HepG2 (cell line): ENCODE data around the gene ASGR1. TPM values are rescaled to one million over a fixed set of nuclear protein-coding genes. Genes with fewer than 3 reads are reported as not detected.

Source experiments
- CREB1 ChIP-seq, 2 experiments: fragments of 450-650 bp in 1 of 2; IDR thresholded peaks; 2 replicates each; pipeline ENCODE4 v1.6.1; 2016 to 2017; ENCODE audit warnings: control low read depth in 1 of 2, mild to moderate bottlenecking in 1 of 2, missing compliant biosample characterization in 1 of 2, missing genetic modification characterization in 1 of 2
- ETV5 ChIP-seq: IDR thresholded peaks from 2 replicates; pipeline ENCODE4 v1.6.1; 2018; ENCODE audit warnings: missing biosample characterization, missing genetic modification reagents, inconsistent platforms, borderline replicate concordance
- HNF4G ChIP-seq, 2 experiments: sonication (generic) in 1 of 2; formaldehyde crosslinking in 1 of 2; IDR thresholded peaks; 2 replicates each; pipeline versions ENCODE4 v1.4.0 to v1.6.1; 2011 to 2020; ENCODE audit warnings: borderline replicate concordance in 2 of 2, low read depth in 2 of 2, mild to moderate bottlenecking in 2 of 2, low read length in 1 of 2, missing genetic modification reagents in 1 of 2, moderate library complexity in 1 of 2
- KDM5B ChIP-seq: sonication (generic); formaldehyde crosslinking; IDR thresholded peaks from 2 replicates; pipeline ENCODE4 v1.4.0; 2020; ENCODE audit warnings: missing genetic modification reagents, mild to moderate bottlenecking, borderline replicate concordance
- NPAS2 ChIP-seq: sonication (generic); formaldehyde crosslinking; IDR thresholded peaks from 2 replicates; pipeline ENCODE4 v1.8.0; 2022; ENCODE audit warnings: mild to moderate bottlenecking, missing genetic modification reagents, borderline replicate concordance
- SALL1 ChIP-seq: sonication (generic); formaldehyde crosslinking; IDR thresholded peaks from 2 replicates; pipeline ENCODE4 v1.8.0; 2022; ENCODE audit warnings: mild to moderate bottlenecking, missing genetic modification reagents
- SCMH1 ChIP-seq: sonication (generic); formaldehyde crosslinking; IDR thresholded peaks from 2 replicates; pipeline ENCODE4 v1.9.0; 2021; ENCODE audit warnings: missing genetic modification reagents, mild to moderate bottlenecking, borderline replicate concordance
- TEAD2 ChIP-seq: sonication (generic); formaldehyde crosslinking; IDR thresholded peaks from 2 replicates; pipeline ENCODE4 v1.9.0; 2021; ENCODE audit warnings: missing genetic modification reagents
- TOE1 ChIP-seq: sonication (generic); formaldehyde crosslinking; IDR thresholded peaks from 2 replicates; pipeline ENCODE4 v1.4.0; 2020; ENCODE audit warnings: mild to moderate bottlenecking, missing genetic modification reagents
- ZNF232 ChIP-seq: sonication (generic); formaldehyde crosslinking; IDR thresholded peaks from 2 replicates; pipeline ENCODE4 v1.4.0; 2020; ENCODE audit warnings: missing genetic modification reagents, borderline replicate concordance
- ZNF282 ChIP-seq: fragments of 450-650 bp; IDR thresholded peaks from 2 replicates; pipeline ENCODE4 v1.6.1; 2018; ENCODE audit not compliant: partially characterized antibody
- ZNF451 ChIP-seq: sonication (generic); formaldehyde crosslinking; IDR thresholded peaks from 2 replicates; pipeline ENCODE4 v1.5.0; 2020; ENCODE audit warnings: mild to moderate bottlenecking, missing genetic modification reagents
- ZNF678 ChIP-seq: sonication (generic); formaldehyde crosslinking; IDR thresholded peaks from 2 replicates; pipeline ENCODE4 v1.4.0; 2020; ENCODE audit warnings: mild to moderate bottlenecking, missing genetic modification reagents
- ZNF749 ChIP-seq: sonication (generic); formaldehyde crosslinking; IDR thresholded peaks from 2 replicates; pipeline ENCODE4 v1.8.0; 2022; ENCODE audit warnings: mild to moderate bottlenecking, missing genetic modification reagents, moderate library complexity, borderline replicate concordance
- ZSCAN12 ChIP-seq: sonication (generic); formaldehyde crosslinking; IDR thresholded peaks from 2 replicates; pipeline ENCODE4 v1.9.0; 2021; ENCODE audit warnings: mild to moderate bottlenecking, missing genetic modification reagents
- polyA plus RNA-seq, 8 experiments: library from polyadenylated mRNA; depleted of rRNA in 3 of 8; stranded (reverse) in 7 of 8; unstranded in 1 of 8; fragments of >200 nt; fragmentation: Illumina TruSeq in 4 of 8; extraction: Trizol in 4 of 8; gene quantifications; 2 replicates each; pipeline versions ENCODE4 v1.2.1 to v1.2.3, GENCODE V29; 2011 to 2016; ENCODE audit warnings: low read depth in 4 of 8, missing spikeins in 1 of 8, mixed read lengths in 1 of 8; ENCODE audit not compliant: insufficient read depth in 1 of 8
- total RNA-seq, 5 experiments: library from RNA; depleted of rRNA; stranded (reverse); fragments of >200 nt; fragmentation: Illumina TruSeq; extraction: Trizol; gene quantifications; 2 replicates each; pipeline ENCODE4 v1.2.3, GENCODE V29; 2016; ENCODE audit warnings: low read depth in 1 of 5
- TF ChIP-seq, protein P1 (sequence below): IDR thresholded peaks from 2 replicates; pipeline ENCODE4 v1.6.1; 2016; ENCODE audit warnings: low read depth, missing genetic modification reagents, missing compliant biosample characterization
- TF ChIP-seq, protein P2 (sequence below): IDR thresholded peaks from 2 replicates; pipeline ENCODE4 v1.6.1; 2016; ENCODE audit warnings: control low read depth
- TF ChIP-seq, protein P3 (sequence below), 2 experiments: sonication (generic) in 1 of 2; formaldehyde crosslinking in 1 of 2; IDR thresholded peaks; 2 replicates each; pipeline versions ENCODE4 v1.4.0 to v1.6.1; 2016 to 2020; ENCODE audit warnings: borderline replicate concordance in 1 of 2, low read depth in 1 of 2, mild to moderate bottlenecking in 1 of 2, missing genetic modification reagents in 1 of 2

The ASGR1 gene
- total and polyA plus RNA-seq, 2 of the 13 experiments (the other 11 are each of a cell fraction or from before 2014, with no cell fraction given) = 353 to 796 TPM

DNA sequence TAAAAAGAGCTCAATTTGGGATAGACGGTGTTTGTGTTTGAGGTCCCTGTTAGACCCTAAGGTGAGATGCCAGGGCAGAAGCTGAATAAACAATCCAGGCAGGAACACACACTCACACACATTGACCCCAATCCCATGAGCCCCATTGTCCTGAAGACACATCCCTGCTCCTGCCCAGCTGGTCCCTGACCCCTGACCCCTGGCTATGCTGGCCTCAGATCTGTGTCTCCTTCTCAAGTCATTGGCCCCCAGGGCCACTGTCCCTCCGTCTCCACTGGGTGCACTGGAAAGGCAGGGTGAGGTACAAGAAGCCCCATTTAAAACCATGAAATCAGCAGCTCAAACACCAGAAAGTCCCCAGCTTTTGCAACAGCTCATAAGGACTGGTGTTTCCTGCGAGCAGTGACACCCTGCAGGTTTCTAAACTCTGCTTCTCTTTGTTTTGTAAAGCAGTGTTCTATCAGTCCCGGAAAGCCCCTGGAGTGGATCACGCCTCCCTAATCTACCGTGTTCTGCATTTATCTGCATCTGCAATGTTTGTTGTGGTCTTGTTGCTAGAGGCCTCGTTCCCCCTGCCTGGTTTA is 46.6 kb downstream of the ASGR1 start (continued):
- TF ChIP-seq, protein P1, sequence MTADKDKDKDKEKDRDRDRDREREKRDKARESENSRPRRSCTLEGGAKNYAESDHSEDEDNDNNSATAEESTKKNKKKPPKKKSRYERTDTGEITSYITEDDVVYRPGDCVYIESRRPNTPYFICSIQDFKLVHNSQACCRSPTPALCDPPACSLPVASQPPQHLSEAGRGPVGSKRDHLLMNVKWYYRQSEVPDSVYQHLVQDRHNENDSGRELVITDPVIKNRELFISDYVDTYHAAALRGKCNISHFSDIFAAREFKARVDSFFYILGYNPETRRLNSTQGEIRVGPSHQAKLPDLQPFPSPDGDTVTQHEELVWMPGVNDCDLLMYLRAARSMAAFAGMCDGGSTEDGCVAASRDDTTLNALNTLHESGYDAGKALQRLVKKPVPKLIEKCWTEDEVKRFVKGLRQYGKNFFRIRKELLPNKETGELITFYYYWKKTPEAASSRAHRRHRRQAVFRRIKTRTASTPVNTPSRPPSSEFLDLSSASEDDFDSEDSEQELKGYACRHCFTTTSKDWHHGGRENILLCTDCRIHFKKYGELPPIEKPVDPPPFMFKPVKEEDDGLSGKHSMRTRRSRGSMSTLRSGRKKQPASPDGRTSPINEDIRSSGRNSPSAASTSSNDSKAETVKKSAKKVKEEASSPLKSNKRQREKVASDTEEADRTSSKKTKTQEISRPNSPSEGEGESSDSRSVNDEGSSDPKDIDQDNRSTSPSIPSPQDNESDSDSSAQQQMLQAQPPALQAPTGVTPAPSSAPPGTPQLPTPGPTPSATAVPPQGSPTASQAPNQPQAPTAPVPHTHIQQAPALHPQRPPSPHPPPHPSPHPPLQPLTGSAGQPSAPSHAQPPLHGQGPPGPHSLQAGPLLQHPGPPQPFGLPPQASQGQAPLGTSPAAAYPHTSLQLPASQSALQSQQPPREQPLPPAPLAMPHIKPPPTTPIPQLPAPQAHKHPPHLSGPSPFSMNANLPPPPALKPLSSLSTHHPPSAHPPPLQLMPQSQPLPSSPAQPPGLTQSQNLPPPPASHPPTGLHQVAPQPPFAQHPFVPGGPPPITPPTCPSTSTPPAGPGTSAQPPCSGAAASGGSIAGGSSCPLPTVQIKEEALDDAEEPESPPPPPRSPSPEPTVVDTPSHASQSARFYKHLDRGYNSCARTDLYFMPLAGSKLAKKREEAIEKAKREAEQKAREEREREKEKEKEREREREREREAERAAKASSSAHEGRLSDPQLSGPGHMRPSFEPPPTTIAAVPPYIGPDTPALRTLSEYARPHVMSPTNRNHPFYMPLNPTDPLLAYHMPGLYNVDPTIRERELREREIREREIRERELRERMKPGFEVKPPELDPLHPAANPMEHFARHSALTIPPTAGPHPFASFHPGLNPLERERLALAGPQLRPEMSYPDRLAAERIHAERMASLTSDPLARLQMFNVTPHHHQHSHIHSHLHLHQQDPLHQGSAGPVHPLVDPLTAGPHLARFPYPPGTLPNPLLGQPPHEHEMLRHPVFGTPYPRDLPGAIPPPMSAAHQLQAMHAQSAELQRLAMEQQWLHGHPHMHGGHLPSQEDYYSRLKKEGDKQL = no peak
- TF ChIP-seq SALL1 (CRISPR knock-in tag) = peak; percentile 75
- TF ChIP-seq ETV5 (CRISPR knock-in tag) = no peak; the same call in 1 of the 2 replicates
- TF ChIP-seq ZSCAN12 (CRISPR knock-in tag) = no peak
- no peak for TF ChIP-seq TOE1 (CRISPR knock-in tag)
- TF ChIP-seq KDM5B (CRISPR knock-in tag) = no peak
- TF ChIP-seq SCMH1 = no peak
- TF ChIP-seq ZNF282 = no peak
- no peak for TF ChIP-seq CREB1 (IDR thresholded peaks at IDR 0.05)
- TF ChIP-seq CREB1 (CRISPR knock-in tag; IDR thresholded peaks at IDR 0.05) = no peak; the same call in 1 of the 2 replicates
- TF ChIP-seq ZNF678 (CRISPR knock-in tag) = no peak
- TF ChIP-seq TEAD2 = no peak
- TF ChIP-seq, protein P2, sequence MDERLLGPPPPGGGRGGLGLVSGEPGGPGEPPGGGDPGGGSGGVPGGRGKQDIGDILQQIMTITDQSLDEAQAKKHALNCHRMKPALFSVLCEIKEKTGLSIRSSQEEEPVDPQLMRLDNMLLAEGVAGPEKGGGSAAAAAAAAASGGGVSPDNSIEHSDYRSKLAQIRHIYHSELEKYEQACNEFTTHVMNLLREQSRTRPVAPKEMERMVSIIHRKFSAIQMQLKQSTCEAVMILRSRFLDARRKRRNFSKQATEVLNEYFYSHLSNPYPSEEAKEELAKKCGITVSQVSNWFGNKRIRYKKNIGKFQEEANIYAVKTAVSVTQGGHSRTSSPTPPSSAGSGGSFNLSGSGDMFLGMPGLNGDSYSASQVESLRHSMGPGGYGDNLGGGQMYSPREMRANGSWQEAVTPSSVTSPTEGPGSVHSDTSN (CRISPR knock-in tag) = no peak
- no peak for TF ChIP-seq ZNF451 (CRISPR knock-in tag)
- no peak for TF ChIP-seq NPAS2 (CRISPR knock-in tag)
- TF ChIP-seq ZNF749 (CRISPR knock-in tag) = no peak
- TF ChIP-seq, protein P3, sequence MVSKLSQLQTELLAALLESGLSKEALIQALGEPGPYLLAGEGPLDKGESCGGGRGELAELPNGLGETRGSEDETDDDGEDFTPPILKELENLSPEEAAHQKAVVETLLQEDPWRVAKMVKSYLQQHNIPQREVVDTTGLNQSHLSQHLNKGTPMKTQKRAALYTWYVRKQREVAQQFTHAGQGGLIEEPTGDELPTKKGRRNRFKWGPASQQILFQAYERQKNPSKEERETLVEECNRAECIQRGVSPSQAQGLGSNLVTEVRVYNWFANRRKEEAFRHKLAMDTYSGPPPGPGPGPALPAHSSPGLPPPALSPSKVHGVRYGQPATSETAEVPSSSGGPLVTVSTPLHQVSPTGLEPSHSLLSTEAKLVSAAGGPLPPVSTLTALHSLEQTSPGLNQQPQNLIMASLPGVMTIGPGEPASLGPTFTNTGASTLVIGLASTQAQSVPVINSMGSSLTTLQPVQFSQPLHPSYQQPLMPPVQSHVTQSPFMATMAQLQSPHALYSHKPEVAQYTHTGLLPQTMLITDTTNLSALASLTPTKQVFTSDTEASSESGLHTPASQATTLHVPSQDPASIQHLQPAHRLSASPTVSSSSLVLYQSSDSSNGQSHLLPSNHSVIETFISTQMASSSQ (IDR thresholded peaks at IDR 0.05; ENCODE audit: low read depth) = no peak
- TF ChIP-seq, protein P3 (CRISPR knock-in tag; IDR thresholded peaks at IDR 0.05; ENCODE audit: borderline replicate concordance) = 0 out of 2 replicates have a peak, but pooled peaks have one; percentile 42
- no peak for TF ChIP-seq ZNF232
- TF ChIP-seq HNF4G (IDR thresholded peaks at IDR 0.05; ENCODE audit: borderline replicate concordance, low read depth, low read length) = peak; percentile 61
- no peak for TF ChIP-seq HNF4G (CRISPR knock-in tag; IDR thresholded peaks at IDR 0.05; ENCODE audit: borderline replicate concordance, low read depth)
